ENCODE results near the gene GLT8D2.

GLT8D2 gene

DNA sequence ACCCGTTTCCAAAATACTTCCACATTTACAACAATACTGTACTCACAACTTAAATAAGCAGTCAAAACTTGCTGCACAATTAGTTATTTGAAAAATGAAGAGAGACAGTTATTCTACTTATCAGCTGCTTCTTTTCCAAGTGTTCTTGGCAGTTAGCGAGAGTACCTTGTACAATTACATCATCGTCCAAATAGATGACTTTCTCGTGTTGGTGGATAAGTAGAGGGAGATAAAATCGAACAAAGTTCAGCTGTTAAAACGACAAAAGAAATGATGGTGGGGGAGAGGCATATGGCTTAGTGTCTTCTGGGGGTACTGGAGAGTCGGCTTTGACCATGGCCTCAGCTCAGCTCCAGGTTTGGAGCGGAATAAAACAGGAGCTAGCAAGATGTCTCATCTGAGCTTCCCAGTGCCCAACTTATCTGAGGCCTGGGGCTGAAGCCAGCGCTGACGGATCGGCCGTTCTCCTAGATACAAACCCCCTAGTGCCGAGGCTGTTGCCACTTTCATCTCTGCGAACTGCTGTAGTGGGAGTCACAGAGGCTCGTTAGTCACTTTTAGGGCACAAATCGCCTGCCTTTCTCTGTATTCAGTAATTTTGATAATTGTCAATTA lies 52.6 kb downstream of the GLT8D2 start:
- no peak for DNase-seq

DNA sequence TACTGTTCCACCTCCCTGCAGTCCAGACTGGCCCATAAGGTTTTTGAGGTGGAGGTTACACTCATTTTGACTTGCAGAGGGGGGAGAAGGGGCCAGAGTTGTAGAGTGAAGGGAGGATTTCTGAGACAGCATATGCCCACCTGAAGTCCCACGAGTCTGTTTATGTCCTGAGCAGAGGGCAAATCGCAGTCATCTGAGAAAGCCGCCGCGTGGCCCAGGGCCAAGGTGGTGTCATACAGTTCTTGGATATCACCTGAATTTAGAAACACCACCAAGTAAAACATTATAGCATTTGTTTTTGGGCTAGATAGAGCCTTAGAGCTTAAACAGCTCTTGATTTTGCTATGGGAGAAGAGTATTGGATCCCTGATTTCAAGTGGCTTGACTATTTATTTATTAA lies 53.4 kb downstream of the GLT8D2 start:
- no peak for DNase-seq

DNA sequence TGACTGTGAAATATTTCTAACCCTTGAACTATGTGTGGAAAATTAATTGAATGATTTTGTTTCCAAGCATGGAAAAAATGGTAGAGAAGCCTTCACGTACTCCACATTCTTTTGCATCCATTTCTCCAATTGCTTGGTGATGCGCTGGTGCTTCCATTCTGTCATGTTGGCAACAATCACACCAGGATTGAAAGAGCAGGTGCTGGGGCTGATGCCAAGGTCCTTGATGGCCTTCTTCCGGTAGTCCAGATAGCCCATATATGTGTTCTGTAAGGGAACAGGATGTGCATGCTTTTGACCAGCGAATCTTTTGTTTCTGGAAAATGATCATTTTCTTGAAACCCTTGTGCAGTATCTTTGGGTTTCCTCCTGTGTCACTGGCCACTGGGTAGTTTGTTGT lies 55.8 kb downstream of the GLT8D2 start:
- DNase-seq: no peak

DNA sequence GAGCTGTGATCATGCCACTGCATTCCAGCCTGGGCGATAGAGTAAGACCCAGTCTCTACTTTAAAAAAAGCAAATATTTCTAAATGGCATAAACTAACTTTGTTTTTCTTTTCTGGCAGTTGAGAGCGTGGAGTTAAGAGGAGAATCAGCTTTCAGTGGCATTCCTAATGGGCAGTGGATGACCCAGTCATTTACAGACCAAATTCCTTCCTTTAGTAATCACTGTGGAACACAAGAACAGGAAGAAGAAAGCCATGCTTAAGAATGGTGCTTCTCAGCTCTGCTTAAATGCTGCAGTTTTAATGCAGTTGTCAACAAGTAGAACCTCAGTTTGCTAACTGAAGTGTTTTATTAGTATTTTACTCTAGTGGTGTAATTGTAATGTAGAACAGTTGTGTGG lies 63.2 kb downstream of the GLT8D2 start:
- DNase-seq: no peak

DNA sequence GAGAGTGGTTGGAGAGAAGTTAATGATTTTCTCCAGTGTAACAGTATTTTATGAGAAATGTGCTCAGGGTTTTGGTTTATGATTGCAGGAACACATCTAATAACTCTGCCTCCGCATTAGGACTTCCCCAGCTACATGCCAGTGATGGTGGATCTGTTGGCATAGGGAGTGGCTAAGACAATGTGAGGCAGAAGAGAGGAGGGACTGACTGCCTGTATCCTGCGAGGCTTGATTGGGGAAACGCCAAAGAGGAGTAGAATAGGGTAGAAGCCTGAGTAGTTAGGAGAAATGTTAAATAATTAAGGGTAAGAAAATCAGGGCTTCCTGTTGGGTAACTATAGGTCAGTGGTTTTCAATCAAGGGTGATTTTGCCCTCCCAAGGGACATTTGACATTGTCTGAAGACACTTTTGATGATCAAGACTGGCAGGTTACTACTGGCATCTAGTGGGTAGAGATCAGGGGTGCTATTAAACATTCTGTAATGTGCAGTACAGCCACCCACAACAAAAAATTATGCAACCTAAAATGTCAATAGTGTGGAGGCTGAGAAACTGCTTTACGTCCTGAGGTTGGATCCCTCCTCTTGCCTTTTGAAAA lies 71.5 kb downstream of the GLT8D2 start:
- DNase-seq: no peak

DNA sequence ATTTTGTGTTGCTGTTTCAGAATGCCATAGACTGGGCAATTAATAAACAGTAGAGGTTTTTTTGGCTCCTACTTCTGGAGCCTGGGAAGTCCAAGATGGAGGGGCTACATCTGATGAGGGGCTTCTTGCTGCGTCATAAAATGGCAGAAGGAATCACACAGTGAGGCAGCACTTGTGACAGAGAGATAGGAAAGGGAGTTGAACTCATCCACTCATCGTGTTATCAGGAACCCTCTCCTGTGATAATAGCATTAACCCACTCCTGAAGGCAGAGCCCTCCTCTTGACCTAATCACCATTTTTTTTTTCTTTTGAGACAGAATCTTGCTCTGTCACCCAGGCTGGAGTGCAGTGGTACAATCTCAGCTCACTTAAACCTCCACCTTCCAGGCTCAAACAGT lies 74.6 kb downstream of the GLT8D2 start:
- no peak for DNase-seq

DNA sequence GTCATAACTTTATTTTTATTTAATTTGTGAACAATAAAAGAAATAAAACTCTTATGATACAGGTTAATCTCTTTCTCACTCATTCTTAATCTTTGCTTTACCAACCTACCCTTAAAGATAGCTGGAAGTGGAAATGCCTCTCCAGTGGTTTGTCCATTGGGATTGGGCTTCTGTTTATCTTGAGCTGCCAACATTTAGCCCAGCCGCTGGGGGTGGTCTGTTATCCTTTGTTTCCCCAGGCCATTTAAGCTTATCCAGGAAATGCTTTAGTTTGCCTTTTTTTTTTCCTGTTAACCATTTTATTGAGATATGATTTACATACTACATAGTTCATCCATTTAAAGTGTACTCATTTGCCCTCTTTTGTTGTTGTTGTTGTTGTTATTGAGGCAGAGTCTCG lies 76.1 kb downstream of the GLT8D2 start:
- DNase-seq: no peak

DNA sequence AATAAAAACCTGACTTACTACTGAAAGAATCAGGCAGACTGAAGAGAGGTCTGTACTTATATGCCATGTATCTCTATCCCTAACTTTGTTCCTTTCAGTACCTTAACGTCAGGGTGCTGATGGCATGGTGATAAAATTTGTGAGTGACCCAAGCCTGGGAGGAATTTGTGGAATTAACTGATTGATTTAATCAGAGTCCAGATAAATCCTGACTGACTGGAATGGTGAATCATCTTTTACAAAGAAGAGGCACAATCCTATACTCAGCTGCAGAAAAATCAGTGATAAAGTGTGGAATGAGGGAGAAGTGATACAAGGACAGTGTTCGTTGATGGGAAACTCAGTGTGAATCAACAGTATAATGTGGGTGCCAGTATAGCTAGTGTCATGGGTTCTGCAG lies 80.6 kb downstream of the GLT8D2 start:
- DNase-seq: no peak

DNA sequence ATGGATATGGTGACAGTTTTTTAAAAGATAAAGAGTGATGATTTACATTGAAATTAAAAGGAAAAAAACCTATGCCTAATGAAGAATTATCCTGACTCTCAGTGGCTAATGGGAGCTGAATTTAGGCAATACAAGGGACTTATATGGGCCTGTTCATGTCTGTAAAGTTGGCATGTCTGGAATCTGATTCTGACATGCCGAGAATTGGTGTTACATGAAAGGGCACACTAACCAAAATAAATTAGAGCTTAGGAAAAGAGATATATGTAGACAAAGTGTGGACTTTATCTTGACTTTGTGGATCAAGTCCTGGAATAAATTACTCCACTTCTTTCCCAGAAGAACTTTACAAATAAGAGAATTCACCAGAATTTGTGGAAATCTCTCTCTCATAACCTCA lies 83.3 kb downstream of the GLT8D2 start:
- DNase-seq: no peak

DNA sequence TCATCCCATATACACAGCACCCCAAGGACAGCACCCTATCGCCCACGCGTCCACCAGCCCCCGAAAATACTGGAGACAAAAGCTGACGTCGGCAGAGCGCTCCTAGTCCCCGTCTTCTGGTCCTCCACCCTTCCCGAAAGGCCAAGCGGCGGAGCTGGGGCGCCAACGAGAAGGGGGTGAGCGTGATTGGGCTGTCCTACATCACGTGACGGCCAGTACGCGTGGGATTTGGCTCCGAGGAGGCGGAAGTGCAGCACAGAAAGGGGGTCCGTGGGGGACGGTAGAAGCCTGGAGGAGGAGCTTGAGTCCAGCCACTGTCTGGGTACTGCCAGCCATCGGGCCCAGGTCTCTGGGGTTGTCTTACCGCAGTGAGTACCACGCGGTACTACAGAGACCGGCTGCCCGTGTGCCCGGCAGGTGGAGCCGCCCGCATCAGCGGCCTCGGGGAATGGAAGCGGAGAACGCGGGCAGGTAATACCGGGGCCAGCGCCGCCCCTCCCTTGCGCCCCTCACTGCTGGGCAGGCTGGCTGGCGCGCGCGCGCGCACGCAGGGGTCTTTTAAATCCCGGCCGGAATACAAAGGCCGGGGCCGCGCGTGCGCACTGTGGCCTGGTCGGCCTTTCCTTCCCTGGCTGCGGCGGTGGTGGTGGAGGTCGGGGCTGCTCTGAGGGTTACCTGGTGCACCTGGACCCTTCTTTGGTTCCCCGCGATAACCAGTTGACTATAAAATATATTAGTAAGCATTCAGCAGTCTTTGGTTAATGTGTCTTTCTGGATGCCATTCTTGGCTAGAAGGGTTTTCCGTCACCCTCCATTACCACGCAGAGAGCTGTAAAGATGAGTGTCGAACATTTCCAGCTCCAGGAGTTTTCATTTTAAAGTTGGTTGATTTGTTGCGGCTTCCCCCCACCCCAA lies 84.1 kb downstream of the GLT8D2 start, which contains the start of gene TDG:
TSS of gene TDG (plus strand) at position 283 of the 915 bp plus-strand sequence. CDS start at position 449, 166 bp downstream.
- peak; percentile 97 for DNase-seq

DNA sequence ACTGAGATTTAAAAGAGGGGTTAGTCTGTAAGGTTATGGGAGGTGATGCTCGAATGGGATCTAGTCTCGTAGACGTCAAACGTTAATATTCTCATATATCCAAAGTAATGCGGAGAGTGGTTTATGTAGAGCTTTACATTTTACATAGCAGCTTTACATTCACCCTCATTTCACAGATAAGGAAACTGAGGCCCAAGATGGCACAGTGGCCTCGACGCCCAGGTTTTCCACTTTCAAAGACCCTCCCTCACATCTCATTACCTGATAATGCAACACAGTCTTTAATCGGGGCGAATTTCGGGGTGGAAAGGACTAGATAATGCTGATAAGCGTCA lies 84.8 kb downstream of the GLT8D2 start:
- no peak for DNase-seq

DNA sequence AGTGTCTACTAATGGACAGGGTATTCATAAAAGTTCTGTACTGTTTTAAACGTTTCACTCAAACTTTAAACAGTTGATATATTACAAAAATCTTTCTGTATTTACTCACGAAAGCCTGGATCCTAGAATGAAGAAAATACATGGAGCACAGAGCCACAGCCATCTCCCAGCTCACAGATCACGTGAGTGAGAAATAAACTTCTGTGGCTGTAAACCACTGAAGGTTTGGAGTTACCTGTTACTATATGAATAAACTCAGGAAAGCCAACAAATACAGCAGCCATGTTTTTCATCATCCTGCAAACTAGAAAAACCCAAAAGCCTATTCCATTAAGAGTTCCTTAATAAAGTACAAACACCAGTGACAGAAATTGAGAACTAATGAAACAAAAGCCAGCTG lies 85.2 kb downstream of the GLT8D2 start:
- no peak for DNase-seq

DNA sequence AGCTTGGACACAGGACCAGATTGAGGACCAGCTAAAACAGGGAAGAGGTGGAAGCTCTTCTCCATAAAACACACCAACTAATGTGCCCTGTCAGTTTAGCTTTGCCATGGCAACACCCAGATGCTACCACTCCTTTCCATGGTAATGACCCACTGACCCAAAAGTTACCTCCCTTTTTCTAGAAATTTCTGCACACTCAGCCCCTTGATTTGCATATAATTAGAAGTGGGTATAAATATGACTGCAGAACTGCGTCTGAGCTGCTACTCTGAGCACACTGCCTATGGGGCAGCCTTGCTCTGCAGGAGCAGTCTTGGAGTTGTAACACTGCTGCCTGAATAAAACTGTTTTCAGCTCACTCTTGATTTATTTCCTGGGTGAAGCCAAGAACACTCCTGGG lies 87.5 kb downstream of the GLT8D2 start:
- DNase-seq: no peak

DNA sequence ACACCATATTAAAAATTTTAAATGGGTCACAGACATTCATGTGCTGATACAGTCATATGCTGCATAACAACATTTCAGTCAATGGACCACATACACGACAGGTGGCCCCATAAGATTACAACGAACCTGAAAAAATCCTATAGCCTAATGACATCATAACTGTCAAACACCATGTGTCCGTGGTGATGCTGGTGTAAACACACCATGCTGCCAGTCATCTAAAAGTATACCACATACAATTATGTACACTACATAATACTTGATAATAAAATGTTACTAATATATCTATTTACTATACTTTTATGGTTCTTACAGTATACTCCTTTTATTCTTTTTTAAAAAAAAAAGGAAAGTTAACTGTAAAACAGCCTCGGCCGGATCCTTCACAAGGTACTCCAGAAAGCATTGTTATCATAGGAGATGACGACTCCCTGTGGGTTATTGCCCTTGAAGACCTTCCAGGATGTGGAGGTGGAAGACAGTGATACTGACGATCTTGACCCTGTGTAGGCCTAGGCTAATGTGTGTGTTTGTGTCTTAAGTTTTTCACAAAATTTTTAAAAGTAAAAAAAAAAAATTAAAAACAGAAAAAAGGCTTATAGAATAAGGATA lies 89.3 kb downstream of the GLT8D2 start:
- DNase-seq: no peak

DNA sequence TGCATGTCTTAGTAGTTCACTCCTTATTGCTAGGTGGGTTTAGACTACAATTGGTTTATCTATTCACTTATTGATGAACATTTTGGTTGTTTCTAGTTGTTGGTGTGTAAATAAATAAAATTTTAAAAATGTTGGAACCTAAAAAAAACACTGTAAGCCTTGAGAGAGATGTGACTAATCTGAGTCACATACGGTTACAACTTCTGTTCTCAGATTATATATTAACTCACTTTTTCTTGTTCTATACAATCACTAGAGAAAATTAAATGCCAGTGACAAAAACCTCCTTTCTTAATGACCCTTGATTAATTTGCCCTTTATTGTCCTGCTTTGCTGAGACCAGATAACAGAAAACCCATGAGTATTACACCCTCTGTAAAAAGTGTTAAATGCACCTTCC lies 91.4 kb downstream of the GLT8D2 start:
- DNase-seq: no peak

DNA sequence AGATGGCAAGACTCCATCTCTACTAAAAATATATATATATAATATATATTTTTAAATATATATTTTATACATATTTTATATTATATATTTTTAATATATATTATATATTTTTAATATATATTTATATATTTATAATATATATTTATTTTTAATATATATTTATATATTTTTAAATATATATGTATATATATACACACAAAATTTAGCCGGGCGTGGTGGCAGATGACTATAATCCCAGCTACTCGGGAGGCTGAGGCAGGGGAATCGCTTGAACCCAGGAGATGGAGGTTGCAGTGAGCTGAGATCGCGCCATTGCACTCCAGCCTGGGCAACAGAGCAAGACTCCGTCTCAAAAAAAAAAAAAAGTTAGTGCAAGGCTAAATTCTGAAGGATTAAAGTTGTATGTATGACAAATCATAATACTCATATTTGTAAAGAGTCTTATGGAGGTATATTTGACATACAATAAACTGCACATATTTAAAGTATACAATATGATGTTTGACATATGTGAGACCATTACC lies 92.1 kb downstream of the GLT8D2 start:
- no peak for DNase-seq

DNA sequence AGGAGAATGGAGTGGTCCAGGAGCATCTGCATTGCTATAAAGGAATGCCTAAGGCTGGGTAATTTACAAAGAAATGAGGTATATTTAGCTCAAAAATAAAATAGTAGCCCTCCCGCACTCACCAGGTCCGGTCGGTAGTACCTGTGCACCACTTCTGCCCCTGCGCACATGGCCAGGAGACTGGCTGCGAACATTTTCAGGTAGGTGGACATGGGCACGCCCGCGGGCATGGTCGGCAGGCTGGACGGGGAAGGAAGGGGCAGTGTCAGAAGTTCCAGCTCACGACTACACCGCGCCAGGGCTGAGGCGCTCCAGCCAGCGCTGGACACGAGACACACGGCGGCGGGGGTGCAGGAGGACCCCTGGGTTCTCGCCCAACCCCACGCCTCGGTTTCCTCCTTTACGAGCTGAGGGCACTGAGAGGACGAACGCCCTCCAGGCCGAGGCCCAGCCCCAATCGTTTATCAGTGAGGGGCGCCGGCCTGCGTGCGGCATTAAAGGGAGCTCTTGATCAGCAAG lies 93.4 kb downstream of the GLT8D2 start:
- no peak for DNase-seq

DNA sequence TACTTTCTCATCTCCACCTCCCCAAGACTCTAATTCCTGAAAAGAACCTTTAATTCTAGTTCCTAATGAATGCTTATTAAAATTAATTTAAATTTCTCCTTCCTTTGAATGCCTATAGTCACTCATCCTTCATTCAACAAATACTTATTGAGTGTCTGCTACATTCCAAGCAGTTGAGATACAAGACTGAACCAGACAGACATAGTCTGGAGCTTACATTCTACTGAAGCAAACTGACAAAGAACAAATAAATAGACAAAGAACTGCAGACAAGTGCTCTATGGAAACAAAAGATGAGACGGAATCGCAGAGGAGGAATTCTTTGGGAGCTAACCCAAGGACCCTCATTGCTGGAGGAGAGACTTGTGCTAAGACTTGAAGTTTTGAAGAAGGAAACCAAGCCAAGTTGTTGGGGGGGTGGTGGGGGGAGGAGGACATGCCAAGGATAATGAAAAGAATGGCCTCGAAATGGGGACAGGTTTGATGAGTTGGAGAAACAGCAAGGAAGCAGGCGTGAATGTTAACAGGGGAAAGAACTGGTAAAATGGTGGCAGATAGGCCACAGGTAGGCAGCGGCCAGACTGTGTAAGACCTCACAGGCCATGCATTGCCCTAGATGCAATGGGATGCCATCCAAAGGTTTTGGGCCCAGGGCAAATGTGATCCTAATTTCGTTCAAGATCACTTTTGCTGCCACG lies 94.0 kb downstream of the GLT8D2 start:
- DNase-seq: no peak

DNA sequence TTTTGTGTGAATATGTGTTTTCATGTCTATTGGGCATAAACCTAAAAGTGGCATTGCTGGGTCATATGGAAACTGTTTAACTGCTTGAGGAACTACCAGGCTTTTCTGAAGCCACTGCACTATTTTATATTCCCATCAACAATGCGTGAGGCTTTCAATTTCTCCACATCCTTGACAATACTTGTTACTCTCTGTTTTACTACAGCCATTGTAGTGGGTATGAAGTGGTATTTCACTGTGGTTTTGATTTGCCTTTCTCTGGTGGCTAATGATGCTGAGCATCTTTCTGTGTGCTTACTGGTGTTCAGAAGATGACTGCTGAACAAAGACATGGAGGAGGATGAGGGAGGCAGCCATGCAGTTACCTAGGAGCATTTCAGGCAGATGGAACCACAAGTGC lies 97.5 kb downstream of the GLT8D2 start:
- DNase-seq: no peak

DNA sequence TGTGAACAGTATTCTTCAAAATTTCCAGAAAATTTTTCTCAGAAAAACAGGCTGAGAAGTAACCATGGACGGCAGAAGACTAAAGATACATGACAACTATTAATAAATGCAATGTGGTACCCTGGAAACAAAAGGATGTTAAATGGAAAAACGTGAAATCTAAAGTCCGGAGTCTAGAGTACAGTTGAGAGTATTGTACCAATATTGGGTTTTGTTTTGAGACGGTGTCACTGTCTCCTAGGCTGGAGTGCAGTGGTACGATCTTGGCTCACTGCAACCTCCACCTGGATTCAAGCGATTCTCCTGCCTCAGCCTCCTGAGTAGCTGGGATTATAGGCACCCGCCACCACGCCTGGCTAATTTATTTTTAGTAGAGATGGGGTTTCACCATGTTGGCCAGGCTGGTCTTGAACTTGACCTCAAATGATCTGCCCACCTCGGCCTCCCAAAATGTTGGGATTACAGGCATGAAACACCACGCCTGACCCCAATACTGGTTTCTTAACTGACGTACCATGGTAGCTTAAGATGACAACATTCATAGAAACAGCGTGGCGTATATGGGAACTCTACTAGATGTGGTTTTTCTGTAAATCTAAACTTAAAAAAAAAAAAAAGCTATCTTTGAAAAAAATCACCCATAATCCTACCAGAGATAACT lies 101.1 kb downstream of the GLT8D2 start:
- no peak for DNase-seq

DNA sequence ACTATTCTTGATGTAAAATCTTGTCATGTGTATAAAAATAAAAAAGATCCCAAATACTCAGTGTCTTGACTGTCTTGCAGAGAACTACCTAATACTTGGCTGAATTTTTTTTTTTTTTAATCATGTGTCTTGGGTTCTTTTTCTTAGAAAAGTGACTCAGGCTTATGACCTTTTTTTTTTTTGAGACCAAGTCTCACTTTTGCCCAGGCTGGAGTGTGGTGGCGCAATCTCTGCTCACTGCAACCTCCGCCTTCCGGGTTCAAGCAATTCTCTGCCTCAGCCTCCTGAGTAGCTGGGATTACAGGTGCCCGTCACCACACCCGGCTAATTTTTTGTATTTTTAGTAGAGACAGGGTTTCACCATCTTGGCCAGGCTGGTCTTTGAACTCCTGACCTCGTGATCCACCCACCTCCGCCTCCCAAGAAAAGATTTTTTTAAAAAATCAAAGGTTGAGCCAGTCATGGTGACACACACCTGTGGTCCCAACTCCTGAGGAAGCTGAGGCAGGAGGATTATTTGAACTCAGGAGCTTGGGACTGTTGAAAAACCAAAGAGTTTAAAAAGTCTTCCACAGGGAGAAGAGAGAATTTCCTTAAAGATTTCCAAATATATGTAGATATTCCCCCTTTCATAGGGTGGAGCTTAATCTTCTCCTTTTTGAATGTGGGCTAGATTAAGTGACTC lies 102.0 kb downstream of the GLT8D2 start:
- no peak for DNase-seq

Data from stimulated activated naive CD4-positive, alpha-beta T cell treated with Interleukin-2 at 50 U/mL for 16 hours (primary cell).